ENCODE results near the gene LRMDA. TPM values are rescaled to one million over a fixed set of nuclear protein-coding genes. Genes with fewer than 3 reads are reported as not detected.

Gene LRMDA
- total and polyA plus RNA-seq, 7 donors = 2.8 to 22.2 (median 9.0) TPM

- Histone ChIP-seq H3K36me3 (no peaks in the 10 kb centered on the region), H3K27ac (peak overlapping the region; percentile 68 to 83 (median 72)), H3K9me3 (peaks cover 0 to 5% (median 0%) of the 10 kb centered on the region in 4 donors), H3K4me3 (peak overlapping the region in 1 of 4 donors; percentile 7), H3K4me1 (peaks cover 0 to 23% (median 21%) of the 10 kb centered on the region in 4 donors), H3K27me3 (no peaks in the 10 kb centered on the region)
- WGBS, 2 donors = 60 to 63% methylated on average over 7 of the region's 7 CpGs
- no peak for TF ChIP-seq POLR2A (IDR thresholded peaks at IDR 0.05)
- TF ChIP-seq EP300 (IDR thresholded peaks at IDR 0.05) = no peak
- TF ChIP-seq POLR2AphosphoS5 (IDR thresholded peaks at IDR 0.05) = no peak
- TF ChIP-seq, protein P1, sequence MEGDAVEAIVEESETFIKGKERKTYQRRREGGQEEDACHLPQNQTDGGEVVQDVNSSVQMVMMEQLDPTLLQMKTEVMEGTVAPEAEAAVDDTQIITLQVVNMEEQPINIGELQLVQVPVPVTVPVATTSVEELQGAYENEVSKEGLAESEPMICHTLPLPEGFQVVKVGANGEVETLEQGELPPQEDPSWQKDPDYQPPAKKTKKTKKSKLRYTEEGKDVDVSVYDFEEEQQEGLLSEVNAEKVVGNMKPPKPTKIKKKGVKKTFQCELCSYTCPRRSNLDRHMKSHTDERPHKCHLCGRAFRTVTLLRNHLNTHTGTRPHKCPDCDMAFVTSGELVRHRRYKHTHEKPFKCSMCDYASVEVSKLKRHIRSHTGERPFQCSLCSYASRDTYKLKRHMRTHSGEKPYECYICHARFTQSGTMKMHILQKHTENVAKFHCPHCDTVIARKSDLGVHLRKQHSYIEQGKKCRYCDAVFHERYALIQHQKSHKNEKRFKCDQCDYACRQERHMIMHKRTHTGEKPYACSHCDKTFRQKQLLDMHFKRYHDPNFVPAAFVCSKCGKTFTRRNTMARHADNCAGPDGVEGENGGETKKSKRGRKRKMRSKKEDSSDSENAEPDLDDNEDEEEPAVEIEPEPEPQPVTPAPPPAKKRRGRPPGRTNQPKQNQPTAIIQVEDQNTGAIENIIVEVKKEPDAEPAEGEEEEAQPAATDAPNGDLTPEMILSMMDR (IDR thresholded peaks at IDR 0.05) = no peak
- intact Hi-C loops (cut with DNase I) = no loop called here
- peak; percentile 62 for DNase-seq
Measured at GRCh38 chr10:76150876-76151288, 719.5 kb downstream of the LRMDA start.

- WGBS, 2 donors = 83 to 88% methylated on average over 1 of the region's 1 CpG
- Histone ChIP-seq H3K9me3 (peaks cover 0 to 5% (median 0%) of the 10 kb centered on the region in 4 donors), H3K4me3 (no peak overlapping the region), H3K36me3 (no peaks in the 10 kb centered on the region), H3K27me3 (no peaks in the 10 kb centered on the region), H3K27ac (no peak overlapping the region), H3K4me1 (peaks cover 0 to 23% (median 21%) of the 10 kb centered on the region in 4 donors)
- no peak for DNase-seq
- intact Hi-C loops (cut with DNase I) = no loop called here
- TF ChIP-seq POLR2A (IDR thresholded peaks at IDR 0.05) (no peak), POLR2AphosphoS5 (IDR thresholded peaks at IDR 0.05) (no peak), EP300 (IDR thresholded peaks at IDR 0.05) (no peak)
- TF ChIP-seq, protein P1 (IDR thresholded peaks at IDR 0.05) = no peak
Measured at GRCh38 chr10:76152186-76152585, 720.8 kb downstream of the LRMDA start.

DNA sequence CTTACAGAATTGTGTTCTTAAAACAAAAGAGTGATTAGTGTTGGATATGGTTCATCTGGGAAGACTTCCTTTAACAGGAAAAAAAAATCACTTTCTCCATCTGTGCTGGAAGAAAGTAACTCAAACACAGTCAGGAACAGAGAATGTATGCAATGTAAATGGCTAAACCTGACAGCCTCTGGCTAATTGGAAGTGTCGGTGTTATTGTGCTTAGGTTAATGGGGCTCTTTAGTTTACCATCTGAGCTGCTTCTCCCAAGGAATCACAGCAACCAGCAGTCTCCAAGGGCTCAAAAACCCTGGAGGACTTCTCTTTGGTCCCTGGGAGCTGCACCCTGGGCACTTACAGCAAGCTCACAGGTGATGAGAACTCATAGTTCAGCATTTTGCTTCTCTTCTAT is 724.5 kb downstream of the LRMDA start:
- no peak for DNase-seq
- Histone ChIP-seq H3K36me3 (no peaks in the 10 kb centered on the region), H3K27me3 (no peaks in the 10 kb centered on the region), H3K9me3 (peaks cover 0 to 5% (median 0%) of the 10 kb centered on the region in 4 donors), H3K4me3 (no peak overlapping the region), H3K27ac (no peak overlapping the region), H3K4me1 (peaks cover 0 to 5% (median 4%) of the 10 kb centered on the region in 4 donors)
- intact Hi-C loops (cut with DNase I) = no loop called here
- 78 to 90% methylated on average over 1 of the region's 1 CpG for WGBS, 2 donors
- TF ChIP-seq POLR2AphosphoS5 (IDR thresholded peaks at IDR 0.05) (no peak), POLR2A (IDR thresholded peaks at IDR 0.05) (no peak), EP300 (IDR thresholded peaks at IDR 0.05) (no peak)
- TF ChIP-seq, protein P1 (IDR thresholded peaks at IDR 0.05) = no peak

GRCh38 chr10:76160446-76161300 is 729.2 kb downstream of the LRMDA start:
- Histone ChIP-seq H3K27ac (no peak overlapping the region), H3K36me3 (no peaks in the 10 kb centered on the region), H3K4me3 (no peak overlapping the region), H3K27me3 (no peaks in the 10 kb centered on the region), H3K4me1 (no peaks in the 10 kb centered on the region), H3K9me3 (no peaks in the 10 kb centered on the region)
- intact Hi-C loops (cut with DNase I) = no loop called here
- DNase-seq = no peak
- TF ChIP-seq POLR2A (IDR thresholded peaks at IDR 0.05) (no peak), EP300 (IDR thresholded peaks at IDR 0.05) (no peak), POLR2AphosphoS5 (IDR thresholded peaks at IDR 0.05) (no peak)
- TF ChIP-seq, protein P1 (IDR thresholded peaks at IDR 0.05) = no peak
- 73 to 76% methylated on average over 12 of the region's 12 CpGs for WGBS, 2 donors

All from sigmoid colon (tissue), 7 donors.